Natural killer cell (primary cell): ENCODE results near the gene ERICH3. TPM values are rescaled to one million over a fixed set of nuclear protein-coding genes. Genes with fewer than 3 reads are reported as not detected.

Experiments
- ATAC-seq, 3 donors: fragments of 150-1000 bp in 2 of 3; fragments of 200-7000 bp in 1 of 3; cut with Tn5 transposase; 1 replicate in 1 of 3; 2 replicates in 2 of 3; pipeline ENCODE4 v1.10.0; 2021; ENCODE audit warnings: mild to moderate bottlenecking in 2 of 3, moderate library complexity in 2 of 3
- DNase-seq, 2 donors: peaks; one replicate each; pipeline versions ENCODE4 v3.0.0 to v3.0.0-alpha.2; 2013 to 2021; ENCODE audit warnings: mixed read lengths in 1 of 2
- H3K27ac ChIP-seq: one replicate; pipeline ENCODE4 v1.5.1; 2013; ENCODE audit warnings: mild to moderate bottlenecking, low read length
- H3K27me3 ChIP-seq: one replicate; pipeline ENCODE4 v1.6.1; 2013; ENCODE audit warnings: low read length; ENCODE audit not compliant: control insufficient read depth, insufficient read depth
- H3K36me3 ChIP-seq: one replicate; pipeline ENCODE4 v1.6.1; 2013; ENCODE audit warnings: low read length; ENCODE audit not compliant: control insufficient read depth, insufficient read depth
- H3K4me1 ChIP-seq: one replicate; pipeline ENCODE4 v1.6.1; 2013; ENCODE audit warnings: low read length; ENCODE audit not compliant: control insufficient read depth, insufficient read depth
- H3K4me3 ChIP-seq: one replicate; pipeline ENCODE4 v1.5.1; 2013; ENCODE audit warnings: low read length
- H3K9me3 ChIP-seq: one replicate; pipeline ENCODE4 v1.6.1; 2013; ENCODE audit warnings: low read length; ENCODE audit not compliant: control insufficient read depth, insufficient read depth
- H3K27ac Mint-ChIP-seq, 2 donors: one replicate each; pipeline ENCODE4 v1.8.0; 2022; ENCODE audit warnings: mild to moderate bottlenecking in 2 of 2, mixed read lengths in 2 of 2, moderate library complexity in 1 of 2
- H3K27me3 Mint-ChIP-seq, 2 donors: one replicate each; pipeline ENCODE4 v1.8.0; 2022; ENCODE audit warnings: low read depth in 2 of 2, mixed read lengths in 2 of 2
- H3K36me3 Mint-ChIP-seq: one replicate; pipeline ENCODE4 v1.8.0; 2022; ENCODE audit warnings: mixed read lengths
- H3K4me1 Mint-ChIP-seq, 2 donors: one replicate each; pipeline ENCODE4 v1.8.0; 2022; ENCODE audit warnings: mixed read lengths in 2 of 2
- H3K4me3 Mint-ChIP-seq: one replicate; pipeline ENCODE4 v1.8.0; 2022; ENCODE audit warnings: mild to moderate bottlenecking, moderate library complexity, mixed read lengths
- H3K9me3 Mint-ChIP-seq, 2 donors: one replicate each; pipeline ENCODE4 v1.8.0; 2022; ENCODE audit warnings: mixed read lengths in 2 of 2
- CTCF ChIP-seq: fragments of 200-600 bp; IDR thresholded peaks from one replicate; pipeline ENCODE4 v1.8.0; 2022; ENCODE audit warnings: antibody characterized with exemption
- WGBS: methylation state at CpG from one replicate; pipeline ENCODE4 v1.1.7; 2013; ENCODE audit warnings: missing lambda C conversion rate; ENCODE audit not compliant: insufficient coverage; 5-methylcytosine and 5-hydroxymethylcytosine counted together
- intact Hi-C: fragments of 100-400 bp; cut with micrococcal nuclease; formaldehyde crosslinking; loops from one replicate; pipeline ENCODE4 v1.14.2; 2022
- total RNA-seq, 4 donors: library from RNA; stranded (reverse); fragments of 120-200 nt in 1 of 4; gene quantifications; one replicate each; pipeline versions ENCODE4 v1.2.3 to v1.2.4, GENCODE V29; 2013 to 2022

ERICH3 gene
- total RNA-seq, 3 donors from 2014 or later (not counting 1 experiment from before 2014, with no cell fraction given): 0.64 to 1.0 (median 0.68) TPM

DNA sequence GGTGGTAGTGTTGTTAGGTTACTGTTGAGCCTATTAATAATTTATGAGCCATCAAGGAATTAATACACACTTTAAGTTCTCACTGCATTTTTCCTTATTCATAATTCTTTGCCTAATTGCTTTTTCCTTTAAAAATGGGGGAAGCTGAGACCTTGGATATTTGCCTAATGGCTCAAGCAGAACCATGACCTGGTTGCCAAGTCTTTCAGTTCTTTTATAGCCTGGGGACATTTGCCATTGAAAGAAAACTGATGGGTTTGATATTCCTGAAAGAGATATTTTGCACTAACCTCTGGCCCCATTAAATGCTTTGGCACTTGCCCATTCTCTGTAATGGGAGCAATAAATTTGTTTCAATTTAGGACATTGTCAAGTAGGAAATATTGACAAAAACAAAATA is 142.7 kb downstream of the ERICH3 start:
- no peak for TF ChIP-seq CTCF
- Histone ChIP-seq H3K27me3 (no peaks in the 10 kb centered on the region), H3K27ac (no peak overlapping the region), H3K9me3 (no peaks in the 10 kb centered on the region), H3K4me3 (no peak overlapping the region), H3K4me1 (no peaks in the 10 kb centered on the region), H3K36me3 (no peaks in the 10 kb centered on the region)
- DNase-seq: no peak
- H3K36me3 Mint-ChIP-seq: no peaks in the 10 kb centered on the region
- H3K27ac Mint-ChIP-seq: no peak overlapping the region
- H3K27me3 Mint-ChIP-seq: peaks cover 7 to 12% of the 10 kb centered on the region in 2 donors
- H3K4me3 Mint-ChIP-seq: no peak overlapping the region
- intact Hi-C loops: no loop called here
- peaks cover 4% of the 10 kb centered on the region in 2 donors for H3K9me3 Mint-ChIP-seq
- no peak for ATAC-seq
- H3K4me1 Mint-ChIP-seq: no peaks in the 10 kb centered on the region

- peaks cover 4% of the 10 kb centered on the region in 2 donors for H3K9me3 Mint-ChIP-seq
- Histone ChIP-seq H3K9me3 (no peaks in the 10 kb centered on the region), H3K4me3 (no peak overlapping the region), H3K4me1 (no peaks in the 10 kb centered on the region), H3K36me3 (no peaks in the 10 kb centered on the region), H3K27ac (no peak overlapping the region), H3K27me3 (no peaks in the 10 kb centered on the region)
- 85% methylated on average over 4 of the region's 4 CpGs for WGBS
- peaks cover 10 to 12% of the 10 kb centered on the region in 2 donors for H3K27me3 Mint-ChIP-seq
- H3K4me3 Mint-ChIP-seq: no peak overlapping the region
- no peak for DNase-seq
- no peaks in the 10 kb centered on the region for H3K36me3 Mint-ChIP-seq
- ATAC-seq: peak in 1 of 3 donors; percentile 7
- TF ChIP-seq CTCF: no peak
- H3K27ac Mint-ChIP-seq: no peak overlapping the region
- H3K4me1 Mint-ChIP-seq: no peaks in the 10 kb centered on the region
- intact Hi-C loops: no loop called here
Measured at GRCh38 chr1:74528123-74528522, 145.5 kb downstream of the ERICH3 start.

DNA sequence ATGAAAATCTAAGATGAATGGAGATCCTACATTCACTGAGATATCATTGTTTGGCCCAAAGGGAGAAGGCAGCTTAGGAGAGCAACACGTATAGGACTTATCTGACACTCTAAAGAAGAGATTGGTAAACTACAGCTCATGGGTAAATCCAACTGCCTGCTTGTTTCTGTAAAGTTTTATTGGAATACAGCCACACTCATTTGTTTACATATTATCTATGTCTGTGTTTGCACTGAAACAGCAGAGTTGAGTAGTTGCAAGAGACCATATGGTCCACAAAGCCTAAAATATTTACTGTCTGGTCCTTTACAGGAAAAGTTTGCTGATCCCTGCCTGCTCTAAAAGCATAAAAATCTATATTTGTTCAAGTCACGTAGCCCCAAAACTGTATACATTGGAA is 146.9 kb downstream of the ERICH3 start:
- Mint-ChIP-seq H3K27me3 (peaks cover 10 to 12% of the 10 kb centered on the region in 2 donors), H3K36me3 (no peaks in the 10 kb centered on the region), H3K4me3 (no peak overlapping the region), H3K27ac (no peak overlapping the region), H3K4me1 (no peaks in the 10 kb centered on the region), H3K9me3 (peaks cover 4 to 6% of the 10 kb centered on the region in 2 donors)
- WGBS: 75% methylated on average over 2 of the region's 2 CpGs
- Histone ChIP-seq H3K27me3 (no peaks in the 10 kb centered on the region), H3K36me3 (no peaks in the 10 kb centered on the region), H3K4me3 (no peak overlapping the region), H3K9me3 (no peaks in the 10 kb centered on the region), H3K27ac (no peak overlapping the region), H3K4me1 (no peaks in the 10 kb centered on the region)
- intact Hi-C loops: no loop called here
- no peak for TF ChIP-seq CTCF
- no peak for ATAC-seq
- no peak for DNase-seq

DNA sequence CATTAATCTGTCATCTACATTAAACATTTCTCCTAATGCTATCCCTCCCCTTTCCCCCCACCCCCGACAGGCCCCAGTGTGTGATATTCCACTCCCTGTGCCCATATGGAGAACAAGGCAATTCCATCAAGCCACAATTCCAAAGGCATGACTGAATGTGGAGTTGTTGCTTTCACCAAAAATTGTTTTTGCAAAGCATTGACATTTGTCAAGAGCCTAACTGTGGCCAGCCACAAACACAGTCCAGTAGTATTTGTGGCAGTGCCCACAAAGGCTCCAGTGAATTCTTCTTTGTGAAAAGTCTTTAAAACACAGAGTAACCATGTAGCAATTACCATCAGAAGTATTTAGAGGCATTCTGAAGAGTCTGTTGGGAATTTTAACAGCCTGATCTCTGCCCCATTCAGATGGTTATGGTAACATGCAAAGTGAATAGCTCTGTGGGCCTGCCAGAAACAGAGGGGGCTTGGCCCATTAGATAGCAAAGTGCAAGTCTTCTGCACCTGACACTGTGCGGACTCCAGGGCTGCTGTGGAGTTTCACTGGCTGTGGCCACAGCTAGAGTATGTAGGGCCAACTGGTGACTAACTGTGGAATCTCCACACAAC is 149.6 kb downstream of the ERICH3 start:
- TF ChIP-seq CTCF: no peak
- Histone ChIP-seq H3K4me3 (no peak overlapping the region), H3K27me3 (no peaks in the 10 kb centered on the region), H3K4me1 (no peaks in the 10 kb centered on the region), H3K9me3 (no peaks in the 10 kb centered on the region), H3K27ac (no peak overlapping the region), H3K36me3 (no peaks in the 10 kb centered on the region)
- DNase-seq: no peak
- Mint-ChIP-seq H3K27ac (no peak overlapping the region), H3K4me1 (no peaks in the 10 kb centered on the region), H3K27me3 (peaks cover 10 to 12% of the 10 kb centered on the region in 2 donors), H3K36me3 (no peaks in the 10 kb centered on the region), H3K9me3 (peaks cover 4 to 6% of the 10 kb centered on the region in 2 donors), H3K4me3 (no peak overlapping the region)
- intact Hi-C loops: no loop called here
- ATAC-seq: no peak
- 95% methylated on average over 2 of the region's 2 CpGs for WGBS
